GM13976 (cell line): ENCODE data around the gene URB1.

Source experiments
- DNase-seq: peaks from one replicate; pipeline ENCODE4 v3.0.0; 2012; ENCODE audit warnings: low spot score
- CTCF ChIP-seq: IDR thresholded peaks from 2 replicates; pipeline ENCODE4 v1.5.1; 2012; ENCODE audit warnings: borderline replicate concordance, mild to moderate bottlenecking; ENCODE audit not compliant: insufficient read depth; ENCODE audit errors: extremely low read depth, missing control alignments, control extremely low read depth
- in situ Hi-C: fragments of 300-500 bp; cut with MboI; formaldehyde crosslinking; loops from one replicate; pipeline ENCODE4 v1.12.0; 2022; ENCODE audit warnings: low sequenced_read_pairs, mixed read lengths, inconsistent platforms; ENCODE audit not compliant: unreplicated experiment

The URB1 gene

GRCh38 chr21:32352526-32352925 lies 40.3 kb downstream of the URB1 start:
- no peak for DNase-seq
- in situ Hi-C loops, result no loop called here
- TF ChIP-seq CTCF, result no peak

DNA sequence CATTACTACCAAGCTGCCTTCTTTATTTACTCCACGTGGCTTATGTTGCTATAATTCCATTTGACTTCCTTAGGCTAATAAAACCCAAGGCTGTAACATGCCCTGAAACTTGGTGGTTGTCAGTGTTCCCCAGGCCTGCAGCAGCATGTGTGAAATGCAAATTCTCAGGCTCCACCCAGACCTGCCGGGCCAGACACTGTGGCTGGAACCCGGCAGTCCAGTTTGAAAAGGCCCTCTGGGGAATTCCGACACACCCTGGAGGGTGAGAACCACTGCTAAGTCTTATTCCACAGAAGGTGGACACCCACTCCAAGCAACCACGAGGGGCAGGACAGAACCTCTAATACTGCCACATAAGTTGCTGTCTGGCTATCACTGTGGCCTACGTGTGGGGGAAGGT lies 41.4 kb downstream of the URB1 start:
- peak; percentile 51 for DNase-seq
- in situ Hi-C loops, result no loop called here
- TF ChIP-seq CTCF, result no peak

- in situ Hi-C loops, result no loop called here
- no peak for DNase-seq
Observed at GRCh38 chr21:32350981-32351380, 41.8 kb downstream of the URB1 start.

DNA sequence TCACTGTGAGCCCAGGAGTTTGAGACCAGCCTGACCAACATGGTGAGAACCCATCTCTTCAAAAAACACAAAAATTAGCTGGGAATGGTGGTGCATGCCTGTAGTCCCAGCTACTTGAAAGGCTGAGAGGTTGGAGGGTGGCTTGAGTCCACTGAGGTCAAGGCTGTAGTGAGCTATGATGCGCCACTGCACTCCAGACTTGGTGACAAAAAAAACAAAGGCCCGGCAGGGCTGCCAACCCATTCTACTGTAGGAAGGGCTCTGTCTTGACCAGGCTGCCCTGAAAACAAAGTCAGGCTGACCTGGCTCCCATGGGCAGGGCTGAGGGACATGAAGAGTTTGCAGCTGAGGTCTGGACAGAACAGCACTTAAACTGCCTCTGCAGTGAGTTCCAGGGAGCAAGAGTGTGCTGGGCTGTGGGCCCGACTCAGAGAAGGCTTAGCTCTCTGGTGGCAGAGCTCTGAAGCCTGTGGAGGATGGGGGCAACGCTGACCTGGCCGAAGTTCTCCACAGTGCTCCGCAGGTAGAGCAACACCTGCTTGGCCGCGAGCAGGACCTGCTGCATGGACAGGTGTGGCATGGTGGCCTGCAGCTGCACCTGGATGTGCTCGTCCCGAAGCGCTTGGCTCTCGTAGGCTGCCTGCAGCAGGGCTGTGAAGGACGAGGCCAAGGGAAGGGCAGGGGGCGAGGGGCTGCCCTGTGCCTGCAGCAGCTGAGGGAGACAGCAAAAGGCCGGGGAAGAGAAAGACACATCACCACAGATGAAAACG lies 42.4 kb downstream of the URB1 start:
- TF ChIP-seq CTCF, result no peak
- DNase-seq, result no peak
- in situ Hi-C loops, result no loop called here

More at GRCh38 chr21:32350981-32351380, 41.8 kb downstream of the URB1 start:
- TF ChIP-seq CTCF, result no peak

- DNase-seq, result no peak
Observed at GRCh38 chr21:32349333-32349944, 43.4 kb downstream of the URB1 start.

More at GRCh38 chr21:32349333-32349944, 43.4 kb downstream of the URB1 start:
- in situ Hi-C loops, result no loop called here
- TF ChIP-seq CTCF, result no peak
